AG09309 (cell line): ENCODE measurements around the gene RAVER2.
"Not testable (repeated sequence)": the region's sequence is repeated elsewhere in the genome, so short reads cannot be mapped to it uniquely, and the experiment has no call there.

Experiments
- DNase-seq: peaks from one replicate; pipeline ENCODE4 v3.0.0-alpha.2; 2010; ENCODE audit warnings: low read depth
- H3K4me3 ChIP-seq: 2 replicates; pipeline ENCODE4 v1.5.1; 2011; ENCODE audit warnings: mild to moderate bottlenecking, low read depth, low read length, moderate library complexity; ENCODE audit not compliant: control insufficient read depth
- TF ChIP-seq, protein P1 (sequence below): IDR thresholded peaks from 2 replicates; pipeline ENCODE4 v1.5.1; 2011; ENCODE audit warnings: mild to moderate bottlenecking, low read depth, low read length, inconsistent platforms; ENCODE audit not compliant: insufficient read depth, control insufficient read depth; ENCODE audit errors: missing control alignments

Gene RAVER2

DNA sequence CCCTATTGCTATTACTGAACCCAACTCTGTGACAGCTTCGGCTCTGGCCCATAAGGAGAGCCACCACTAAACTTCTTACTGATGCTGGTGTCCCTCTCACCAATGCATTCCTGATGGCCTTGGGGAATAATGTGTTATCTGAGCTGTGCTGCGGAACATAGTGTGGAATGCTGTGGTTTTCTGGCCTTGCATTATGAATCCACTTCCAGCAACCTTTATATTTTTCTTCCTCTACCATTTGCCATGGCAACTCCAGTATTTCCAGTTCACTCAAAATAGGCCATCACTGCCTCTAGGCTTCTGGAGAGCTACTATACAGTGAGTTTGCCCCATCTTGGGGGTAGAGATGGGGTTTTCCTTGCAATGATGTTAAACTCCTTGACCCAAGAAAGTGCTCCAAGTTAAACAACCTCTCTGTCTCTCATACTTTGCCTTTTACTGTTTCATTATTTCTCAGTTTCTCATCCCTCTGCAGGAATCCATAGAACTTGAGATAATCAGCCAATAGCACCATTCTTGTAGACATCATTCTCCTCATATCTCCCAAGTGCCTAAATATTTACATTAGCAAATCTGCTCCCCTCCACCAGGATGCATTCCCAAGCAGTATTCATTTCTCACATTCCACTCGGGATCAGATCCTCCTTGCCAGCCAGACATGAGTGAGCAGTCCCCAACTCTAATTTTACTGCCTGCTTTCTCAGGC is 11.1 kb upstream of the RAVER2 start:
- H3K4me3 ChIP-seq, result no peak overlapping the region
- TF ChIP-seq, protein P1, sequence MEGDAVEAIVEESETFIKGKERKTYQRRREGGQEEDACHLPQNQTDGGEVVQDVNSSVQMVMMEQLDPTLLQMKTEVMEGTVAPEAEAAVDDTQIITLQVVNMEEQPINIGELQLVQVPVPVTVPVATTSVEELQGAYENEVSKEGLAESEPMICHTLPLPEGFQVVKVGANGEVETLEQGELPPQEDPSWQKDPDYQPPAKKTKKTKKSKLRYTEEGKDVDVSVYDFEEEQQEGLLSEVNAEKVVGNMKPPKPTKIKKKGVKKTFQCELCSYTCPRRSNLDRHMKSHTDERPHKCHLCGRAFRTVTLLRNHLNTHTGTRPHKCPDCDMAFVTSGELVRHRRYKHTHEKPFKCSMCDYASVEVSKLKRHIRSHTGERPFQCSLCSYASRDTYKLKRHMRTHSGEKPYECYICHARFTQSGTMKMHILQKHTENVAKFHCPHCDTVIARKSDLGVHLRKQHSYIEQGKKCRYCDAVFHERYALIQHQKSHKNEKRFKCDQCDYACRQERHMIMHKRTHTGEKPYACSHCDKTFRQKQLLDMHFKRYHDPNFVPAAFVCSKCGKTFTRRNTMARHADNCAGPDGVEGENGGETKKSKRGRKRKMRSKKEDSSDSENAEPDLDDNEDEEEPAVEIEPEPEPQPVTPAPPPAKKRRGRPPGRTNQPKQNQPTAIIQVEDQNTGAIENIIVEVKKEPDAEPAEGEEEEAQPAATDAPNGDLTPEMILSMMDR, result no peak
- no peak for DNase-seq

DNA sequence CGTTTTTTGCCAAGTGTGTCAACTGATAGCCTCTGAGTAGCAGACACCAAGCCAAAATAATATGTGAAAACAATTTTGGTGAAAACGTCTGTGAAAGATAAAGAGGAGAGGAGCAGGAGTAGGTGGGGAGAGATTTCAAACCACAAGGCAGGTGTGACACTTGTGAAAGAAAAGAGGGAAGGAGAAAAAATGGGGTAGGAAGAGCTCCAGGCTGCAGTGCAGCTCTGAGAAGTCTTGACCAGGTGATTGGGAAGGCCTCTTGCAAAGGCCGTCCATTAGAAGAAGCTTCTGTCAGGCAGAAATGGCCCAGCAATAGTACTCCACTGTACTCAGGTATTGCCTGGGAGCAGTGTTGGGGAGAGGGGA is 10.6 kb upstream of the RAVER2 start:
- no peak overlapping the region for H3K4me3 ChIP-seq
- TF ChIP-seq, protein P1, result no peak
- no peak for DNase-seq

DNA sequence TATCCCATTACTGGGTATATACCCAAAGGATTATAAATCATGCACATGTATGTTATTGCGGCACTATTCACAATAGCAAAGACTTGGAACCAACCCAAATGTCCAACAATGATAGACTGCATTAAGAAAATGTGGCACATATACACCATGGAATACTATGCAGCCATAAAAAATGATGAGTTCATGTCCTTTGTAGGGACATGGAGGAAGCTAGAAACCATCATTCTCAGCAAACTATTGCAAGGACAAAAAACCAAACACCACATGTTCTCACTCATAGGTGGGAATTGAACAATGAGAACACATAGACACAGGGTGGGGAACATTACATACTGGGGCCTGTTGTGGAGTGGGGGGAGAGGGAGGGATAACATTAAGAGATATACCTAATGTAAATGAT is 4.2 kb upstream of the RAVER2 start:
- H3K4me3 ChIP-seq, result not testable (repeated sequence)

DNA sequence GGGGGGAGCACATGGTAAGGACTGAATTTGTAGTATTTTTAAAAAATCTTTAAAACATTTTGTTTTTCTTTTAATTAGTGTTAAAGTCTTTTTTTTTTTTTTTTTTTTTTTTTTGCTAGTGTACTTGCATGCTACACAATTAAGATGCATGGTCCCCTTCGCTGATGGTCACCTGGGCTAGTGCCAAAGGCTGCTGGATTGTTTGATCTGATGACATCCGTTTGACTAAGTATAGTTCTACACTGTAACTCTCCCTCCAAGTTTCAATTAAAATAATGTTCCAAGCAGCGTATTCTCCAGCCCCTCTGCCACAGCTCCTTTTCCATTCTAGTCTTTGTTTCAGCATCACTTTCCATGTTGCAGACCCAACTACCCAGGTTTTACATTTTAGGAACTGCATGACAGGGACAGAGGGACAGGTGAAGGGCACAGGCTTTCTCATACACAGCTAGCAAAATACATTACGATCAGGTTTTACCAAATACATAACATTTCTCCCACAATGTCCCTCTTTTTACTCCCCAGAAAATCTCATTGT is 852 bp upstream of the RAVER2 start:
- TF ChIP-seq, protein P1, result no peak
- DNase-seq, result no peak

More for the DNA sequence above, 4.2 kb upstream of the RAVER2 start:
- not testable (repeated sequence) for DNase-seq

DNA sequence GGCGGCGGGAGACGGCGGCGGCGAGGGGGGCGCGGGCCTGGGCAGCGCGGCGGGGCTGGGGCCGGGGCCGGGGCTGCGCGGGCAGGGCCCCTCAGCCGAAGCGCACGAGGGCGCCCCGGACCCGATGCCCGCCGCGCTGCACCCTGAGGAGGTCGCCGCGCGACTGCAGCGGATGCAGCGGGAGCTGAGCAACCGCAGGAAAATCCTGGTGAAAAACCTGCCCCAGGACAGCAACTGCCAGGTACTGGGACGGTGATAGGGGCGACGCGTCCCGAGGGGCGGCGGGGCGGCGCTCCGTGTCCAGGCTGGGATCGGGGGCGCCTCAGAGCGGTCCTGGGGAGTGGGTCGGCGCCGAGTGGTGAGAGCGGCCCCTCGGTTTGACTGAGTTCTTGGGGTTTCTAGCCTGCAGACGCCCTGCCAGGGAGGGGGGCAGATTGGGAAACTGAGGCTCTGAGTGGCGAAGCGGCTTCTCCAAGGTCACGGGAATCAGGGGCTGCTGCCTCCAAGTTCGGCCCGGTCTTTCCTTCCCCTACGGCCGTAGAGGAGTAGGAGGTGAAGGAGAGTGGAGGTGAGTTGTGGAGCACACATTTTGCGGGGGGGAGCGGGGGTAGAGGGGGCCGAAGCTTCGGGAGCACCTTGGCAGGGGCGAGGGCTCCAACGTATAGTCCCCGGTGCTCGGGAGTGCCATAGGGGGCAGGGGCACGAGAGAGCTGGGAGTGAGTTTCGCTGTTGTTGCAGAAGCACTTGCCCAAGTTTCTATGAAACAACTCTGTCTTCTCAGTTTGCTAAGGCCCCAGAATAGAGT is 508 bp downstream of the RAVER2 start:
- H3K4me3 ChIP-seq, result peak overlapping the region; percentile 52
- no peak for DNase-seq
- TF ChIP-seq, protein P1, result no peak

More for the DNA sequence above, 852 bp upstream of the RAVER2 start:
- H3K4me3 ChIP-seq, result peak overlapping the region; percentile 52

DNA sequence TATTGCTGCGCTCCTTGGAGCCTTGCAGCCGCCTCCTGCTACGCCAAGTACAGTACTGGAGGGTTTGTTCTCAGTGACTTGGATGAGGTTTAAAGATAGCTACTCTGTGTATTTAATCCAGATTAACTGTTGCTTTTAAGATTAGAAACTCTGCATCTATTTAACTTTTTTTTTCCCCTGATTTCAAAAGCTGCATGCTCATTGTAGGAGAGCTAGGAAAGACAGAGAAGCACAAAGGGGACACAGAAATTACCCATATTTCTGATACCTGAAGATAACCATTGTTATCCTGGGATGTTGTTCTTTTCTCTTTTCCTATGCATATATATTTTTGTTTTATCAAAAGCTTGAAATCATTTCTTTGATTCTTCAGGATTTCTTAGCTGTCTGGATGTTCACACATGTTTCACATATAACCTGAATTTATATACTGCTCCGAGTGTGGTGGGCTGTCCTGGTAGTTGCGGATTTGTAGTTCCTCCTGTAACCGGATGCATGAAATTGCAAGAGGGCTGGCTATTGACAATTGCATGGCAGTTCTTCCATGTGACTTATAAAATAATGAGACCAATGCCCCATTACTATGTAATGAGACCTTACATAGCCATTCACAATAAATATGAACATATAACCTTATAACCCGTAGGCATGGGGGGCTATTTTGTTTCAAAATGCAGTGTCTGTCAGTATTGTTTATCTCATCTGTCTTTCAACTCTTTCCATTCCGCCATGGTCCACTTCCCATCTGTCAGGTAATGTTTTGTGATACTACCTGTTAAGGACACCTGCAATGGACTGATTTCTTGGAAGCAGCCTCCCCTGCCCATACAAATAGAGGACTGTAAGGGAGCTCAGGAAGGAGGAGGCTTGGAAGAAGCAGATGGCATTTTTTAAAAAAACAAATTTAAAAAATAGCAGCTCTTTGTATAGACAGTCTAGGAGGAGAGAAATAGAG is 1.4 kb downstream of the RAVER2 start:
- H3K4me3 ChIP-seq, result peak overlapping the region; percentile 52
- TF ChIP-seq, protein P1, result no peak
- DNase-seq, result no peak
